Upper lobe of left lung (tissue), 6 donors: ENCODE results near the gene TGFB1. TPM values are rescaled to one million over a fixed set of nuclear protein-coding genes. Genes with fewer than 3 reads are reported as not detected.
"Not testable (repeated sequence)": the region's sequence is repeated elsewhere in the genome, so short reads cannot be mapped to it uniquely, and the experiment has no call there.

Experiments
- ATAC-seq, 2 donors: fragments of 200-7000 bp; cut with Tn5 transposase; one replicate each; pipeline ENCODE4 v1.9.1; 2022; ENCODE audit warnings: mild to moderate bottlenecking in 2 of 2, moderate library complexity in 2 of 2; ENCODE audit not compliant: low FRiP score in 2 of 2
- DNase-seq, 2 donors: peaks; one replicate each; pipeline ENCODE4 v3.0.0-alpha.2; 2019 to 2020
- H3K27ac ChIP-seq, 4 donors: fragments of 200-600 bp; sonication (generic); one replicate each; pipeline ENCODE4 v1.5.1; 2016 to 2019
- H3K27me3 ChIP-seq, 4 donors: fragments of 200-600 bp; sonication (generic); one replicate each; pipeline ENCODE4 v1.5.1; 2017 to 2019
- H3K36me3 ChIP-seq, 4 donors: fragments of 200-600 bp; sonication (generic); one replicate each; pipeline ENCODE4 v1.5.1; 2016 to 2019
- H3K4me1 ChIP-seq, 4 donors: fragments of 200-600 bp; sonication (generic); one replicate each; pipeline ENCODE4 v1.5.1; 2018 to 2019
- H3K4me3 ChIP-seq, 4 donors: fragments of 200-600 bp; sonication (generic); one replicate each; pipeline ENCODE4 v1.5.1; 2017 to 2019; ENCODE audit warnings: mild to moderate bottlenecking in 2 of 4, moderate library complexity in 1 of 4
- H3K9me3 ChIP-seq, 4 donors: fragments of 200-600 bp; sonication (generic); one replicate each; pipeline ENCODE4 v1.5.1; 2018 to 2019
- CTCF ChIP-seq, 6 experiments: fragments of 450-650 bp in 4 of 6; fragments of 200-600 bp in 2 of 6; sonication (generic) in 2 of 6; IDR thresholded peaks; one replicate each; pipeline ENCODE4 v1.5.1; 2016 to 2019; ENCODE audit warnings: antibody characterized with exemption in 6 of 6
- EP300 ChIP-seq, 4 donors: sonication (generic); formaldehyde crosslinking; IDR thresholded peaks; one replicate each; pipeline ENCODE4 v1.5.1; 2017; ENCODE audit warnings: antibody characterized with exemption in 4 of 4, control low read depth in 2 of 4
- POLR2A ChIP-seq, 4 donors: fragments of 450-650 bp; IDR thresholded peaks; one replicate each; pipeline ENCODE4 v1.5.1; 2016 to 2017; ENCODE audit warnings: antibody characterized with exemption in 4 of 4, mild to moderate bottlenecking in 2 of 4
- POLR2AphosphoS5 ChIP-seq, 2 donors: sonication (generic); formaldehyde crosslinking; IDR thresholded peaks; one replicate each; pipeline ENCODE4 v1.5.1; 2017; ENCODE audit warnings: antibody characterized with exemption in 2 of 2
- WGBS, 2 donors: methylation state at CpG; one replicate each; pipeline ENCODE4 v1.1.5; 2017 to 2018; 5-methylcytosine and 5-hydroxymethylcytosine counted together
- total RNA-seq, 6 donors: library from RNA; depleted of rRNA in 4 of 6; stranded (reverse); fragments of >200 nt in 4 of 6; gene quantifications; one replicate each; pipeline versions ENCODE4 v1.1.0 to v1.2.1, GENCODE V29; 2016 to 2021
- donor health status: DM: no; HTN: no; CAD: no; lungs with moderate emphysema.
- donor health status: DM: no; HTN: yes; CAD: no; lungs with severe emphysema.

The TGFB1 gene
- total RNA-seq, 6 donors from 2014 or later = 28.5 to 138 (median 76.8) TPM

GRCh38 chr19:41350735-41351338 is 2.9 kb downstream of the TGFB1 start:
- peak overlapping the region; percentile 75 to 95 (median 89) for H3K27ac ChIP-seq
- ATAC-seq = peak in 1 of 2 donors; percentile 4
- 4 to 5% methylated on average over 22 of the region's 22 CpGs for WGBS, 2 donors

GRCh38 chr19:41346916-41347315 is 6.8 kb downstream of the TGFB1 start:
- 96 to 98% methylated on average over 9 of the region's 9 CpGs for WGBS, 2 donors
- H3K9me3 ChIP-seq, H3K4me3 ChIP-seq, ATAC-seq, H3K27me3 ChIP-seq, DNase-seq, H3K27ac ChIP-seq: not testable (repeated sequence)
- Histone ChIP-seq H3K36me3 (peaks cover 2 to 56% (median 45%) of the 10 kb centered on the region in 4 donors), H3K4me1 (peaks cover 21 to 48% (median 30%) of the 10 kb centered on the region in 4 donors)

More at GRCh38 chr19:41350735-41351338, 2.9 kb downstream of the TGFB1 start:
- H3K4me3 ChIP-seq = peak overlapping the region; percentile 59 to 90 (median 77)
- no peaks in the 10 kb centered on the region for H3K27me3 ChIP-seq
- no peak for DNase-seq
- TF ChIP-seq CTCF (IDR thresholded peaks at IDR 0.05) = no peak
- TF ChIP-seq POLR2A (IDR thresholded peaks at IDR 0.05) = no peak
- no peak for TF ChIP-seq EP300 (IDR thresholded peaks at IDR 0.05)
- TF ChIP-seq POLR2AphosphoS5 (IDR thresholded peaks at IDR 0.05) = no peak
- peaks cover 34 to 69% (median 48%) of the 10 kb centered on the region in 4 donors for H3K4me1 ChIP-seq
- no peaks in the 10 kb centered on the region for H3K9me3 ChIP-seq
- H3K36me3 ChIP-seq = peaks cover 0 to 26% (median 21%) of the 10 kb centered on the region in 4 donors

GRCh38 chr19:41344162-41344561 is 9.6 kb downstream of the TGFB1 start:
- WGBS, 2 donors = 97 to 100% methylated on average over 2 of the region's 2 CpGs
- TF ChIP-seq POLR2AphosphoS5 (IDR thresholded peaks at IDR 0.05) = no peak
- TF ChIP-seq CTCF (IDR thresholded peaks at IDR 0.05) = no peak
- no peak for TF ChIP-seq EP300 (IDR thresholded peaks at IDR 0.05)
- TF ChIP-seq POLR2A (IDR thresholded peaks at IDR 0.05) = no peak
- Histone ChIP-seq H3K27ac (no peak overlapping the region), H3K4me3 (no peak overlapping the region), H3K4me1 (peaks cover under 1 to 25% (median 12%) of the 10 kb centered on the region in 4 donors), H3K36me3 (peaks cover 2 to 81% (median 53%) of the 10 kb centered on the region in 4 donors), H3K27me3 (no peaks in the 10 kb centered on the region), H3K9me3 (no peaks in the 10 kb centered on the region)
- ATAC-seq (no peak), DNase-seq (no peak)

- Histone ChIP-seq H3K9me3 (no peaks in the 10 kb centered on the region), H3K4me1 (peaks cover 0 to 19% (median 8%) of the 10 kb centered on the region in 4 donors), H3K36me3 (peaks cover 2 to 88% (median 48%) of the 10 kb centered on the region in 4 donors), H3K27ac (peak overlapping the region in 3 of 4 donors; percentile 14 to 35 (median 21)), H3K4me3 (no peak overlapping the region), H3K27me3 (no peaks in the 10 kb centered on the region)
- DNase-seq (peak; percentile 57 to 60), ATAC-seq (peak; percentile 42 to 47)
- 68 to 78% methylated on average over 19 of the region's 20 CpGs for WGBS, 2 donors
- TF ChIP-seq POLR2AphosphoS5 (IDR thresholded peaks at IDR 0.05) (no peak), CTCF (IDR thresholded peaks at IDR 0.05) (peak in 2 of 6 experiments; percentile 24 to 26)
These were observed 11.8 kb downstream of the TGFB1 start for GRCh38 chr19:41341669-41342490.

GRCh38 chr19:41339936-41340335 is 13.8 kb downstream of the TGFB1 start:
- no peak for TF ChIP-seq CTCF (IDR thresholded peaks at IDR 0.05)
- TF ChIP-seq EP300 (IDR thresholded peaks at IDR 0.05) = no peak
- no peak for TF ChIP-seq POLR2AphosphoS5 (IDR thresholded peaks at IDR 0.05)
- no peak for TF ChIP-seq POLR2A (IDR thresholded peaks at IDR 0.05)

More at GRCh38 chr19:41339936-41340335, 13.8 kb downstream of the TGFB1 start:
- Histone ChIP-seq H3K4me1 (peaks cover 7 to 26% (median 15%) of the 10 kb centered on the region in 4 donors), H3K27me3 (no peaks in the 10 kb centered on the region), H3K36me3 (peaks cover 2 to 73% (median 33%) of the 10 kb centered on the region in 4 donors), H3K9me3 (no peaks in the 10 kb centered on the region), H3K27ac (no peak overlapping the region), H3K4me3 (no peak overlapping the region)
- ATAC-seq (no peak), DNase-seq (no peak)
- WGBS, 2 donors = 94 to 95% methylated on average over 5 of the region's 5 CpGs
